Natural killer cell (primary cell): ENCODE measurements around the gene GPM6B. TPM values are rescaled to one million over a fixed set of nuclear protein-coding genes. Genes with fewer than 3 reads are reported as not detected.

Experiments
- ATAC-seq, 3 donors: fragments of 150-1000 bp in 2 of 3; fragments of 200-7000 bp in 1 of 3; cut with Tn5 transposase; 1 replicate in 1 of 3; 2 replicates in 2 of 3; pipeline ENCODE4 v1.10.0; 2021; ENCODE audit warnings: mild to moderate bottlenecking in 2 of 3, moderate library complexity in 2 of 3
- DNase-seq, 2 donors: peaks; one replicate each; pipeline versions ENCODE4 v3.0.0 to v3.0.0-alpha.2; 2013 to 2021; ENCODE audit warnings: mixed read lengths in 1 of 2
- H3K27ac ChIP-seq: one replicate; pipeline ENCODE4 v1.5.1; 2013; ENCODE audit warnings: mild to moderate bottlenecking, low read length
- H3K27me3 ChIP-seq: one replicate; pipeline ENCODE4 v1.6.1; 2013; ENCODE audit warnings: low read length; ENCODE audit not compliant: control insufficient read depth, insufficient read depth
- H3K36me3 ChIP-seq: one replicate; pipeline ENCODE4 v1.6.1; 2013; ENCODE audit warnings: low read length; ENCODE audit not compliant: control insufficient read depth, insufficient read depth
- H3K4me1 ChIP-seq: one replicate; pipeline ENCODE4 v1.6.1; 2013; ENCODE audit warnings: low read length; ENCODE audit not compliant: control insufficient read depth, insufficient read depth
- H3K4me3 ChIP-seq: one replicate; pipeline ENCODE4 v1.5.1; 2013; ENCODE audit warnings: low read length
- H3K9me3 ChIP-seq: one replicate; pipeline ENCODE4 v1.6.1; 2013; ENCODE audit warnings: low read length; ENCODE audit not compliant: control insufficient read depth, insufficient read depth
- H3K27ac Mint-ChIP-seq, 2 donors: one replicate each; pipeline ENCODE4 v1.8.0; 2022; ENCODE audit warnings: mild to moderate bottlenecking in 2 of 2, mixed read lengths in 2 of 2, moderate library complexity in 1 of 2
- H3K27me3 Mint-ChIP-seq, 2 donors: one replicate each; pipeline ENCODE4 v1.8.0; 2022; ENCODE audit warnings: low read depth in 2 of 2, mixed read lengths in 2 of 2
- H3K36me3 Mint-ChIP-seq: one replicate; pipeline ENCODE4 v1.8.0; 2022; ENCODE audit warnings: mixed read lengths
- H3K4me1 Mint-ChIP-seq, 2 donors: one replicate each; pipeline ENCODE4 v1.8.0; 2022; ENCODE audit warnings: mixed read lengths in 2 of 2
- H3K4me3 Mint-ChIP-seq: one replicate; pipeline ENCODE4 v1.8.0; 2022; ENCODE audit warnings: mild to moderate bottlenecking, moderate library complexity, mixed read lengths
- H3K9me3 Mint-ChIP-seq, 2 donors: one replicate each; pipeline ENCODE4 v1.8.0; 2022; ENCODE audit warnings: mixed read lengths in 2 of 2
- WGBS: methylation state at CpG from one replicate; pipeline ENCODE4 v1.1.7; 2013; ENCODE audit warnings: missing lambda C conversion rate; ENCODE audit not compliant: insufficient coverage; 5-methylcytosine and 5-hydroxymethylcytosine counted together
- intact Hi-C: fragments of 100-400 bp; cut with micrococcal nuclease; formaldehyde crosslinking; loops from one replicate; pipeline ENCODE4 v1.14.2; 2022
- total RNA-seq, 4 donors: library from RNA; stranded (reverse); fragments of 120-200 nt in 1 of 4; gene quantifications; one replicate each; pipeline versions ENCODE4 v1.2.3 to v1.2.4, GENCODE V29; 2013 to 2022
- TF ChIP-seq, protein P1 (sequence below): fragments of 200-600 bp; IDR thresholded peaks from one replicate; pipeline ENCODE4 v1.8.0; 2022; ENCODE audit warnings: antibody characterized with exemption

Gene GPM6B
- total RNA-seq, 3 donors from 2014 or later (not counting 1 experiment from before 2014, with no cell fraction given) = not detected

DNA sequence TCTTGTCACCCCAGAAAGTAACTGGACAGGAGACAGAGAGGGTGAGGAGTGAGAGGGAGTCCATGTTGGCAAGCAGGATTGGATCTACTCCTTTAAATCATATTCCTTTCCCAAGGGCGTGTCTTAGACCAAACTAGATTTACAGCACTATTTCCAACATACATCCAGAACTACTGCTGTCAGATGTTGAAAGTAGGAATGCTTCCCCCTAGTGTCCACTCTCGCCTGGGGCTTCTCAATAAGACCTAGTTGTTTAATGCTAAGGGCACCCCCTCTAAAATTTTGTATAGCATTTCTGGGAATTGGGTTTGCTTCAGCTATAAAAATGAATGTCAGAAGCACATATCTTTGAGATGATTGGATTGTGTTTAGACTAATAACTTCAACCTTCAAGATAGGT is 69.1 kb downstream of the GPM6B start:
- no CpG with 5 or more reads among the region's 2 CpGs for WGBS
- no peak overlapping the region for H3K4me3 Mint-ChIP-seq
- no peaks in the 10 kb centered on the region for H3K27me3 Mint-ChIP-seq
- Histone ChIP-seq H3K9me3 (no peaks in the 10 kb centered on the region), H3K27me3 (no peaks in the 10 kb centered on the region), H3K4me1 (peaks cover 6% of the 10 kb centered on the region), H3K4me3 (no peak overlapping the region), H3K27ac (no peak overlapping the region), H3K36me3 (peaks cover 50% of the 10 kb centered on the region)
- peak in 2 of 3 donors; percentile 65 to 70 for ATAC-seq
- peak in 1 of 2 donors; percentile 69 for DNase-seq
- intact Hi-C loops = loop anchor here (1.0 to 10.0 kb wide), 2 partner anchors 90 to 1587 kb away; partner anchors contain the start of gene PIGA
- H3K4me1 Mint-ChIP-seq = peaks cover 14 to 28% of the 10 kb centered on the region in 2 donors
- TF ChIP-seq, protein P1, sequence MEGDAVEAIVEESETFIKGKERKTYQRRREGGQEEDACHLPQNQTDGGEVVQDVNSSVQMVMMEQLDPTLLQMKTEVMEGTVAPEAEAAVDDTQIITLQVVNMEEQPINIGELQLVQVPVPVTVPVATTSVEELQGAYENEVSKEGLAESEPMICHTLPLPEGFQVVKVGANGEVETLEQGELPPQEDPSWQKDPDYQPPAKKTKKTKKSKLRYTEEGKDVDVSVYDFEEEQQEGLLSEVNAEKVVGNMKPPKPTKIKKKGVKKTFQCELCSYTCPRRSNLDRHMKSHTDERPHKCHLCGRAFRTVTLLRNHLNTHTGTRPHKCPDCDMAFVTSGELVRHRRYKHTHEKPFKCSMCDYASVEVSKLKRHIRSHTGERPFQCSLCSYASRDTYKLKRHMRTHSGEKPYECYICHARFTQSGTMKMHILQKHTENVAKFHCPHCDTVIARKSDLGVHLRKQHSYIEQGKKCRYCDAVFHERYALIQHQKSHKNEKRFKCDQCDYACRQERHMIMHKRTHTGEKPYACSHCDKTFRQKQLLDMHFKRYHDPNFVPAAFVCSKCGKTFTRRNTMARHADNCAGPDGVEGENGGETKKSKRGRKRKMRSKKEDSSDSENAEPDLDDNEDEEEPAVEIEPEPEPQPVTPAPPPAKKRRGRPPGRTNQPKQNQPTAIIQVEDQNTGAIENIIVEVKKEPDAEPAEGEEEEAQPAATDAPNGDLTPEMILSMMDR = peak; percentile 23
- H3K9me3 Mint-ChIP-seq = no peaks in the 10 kb centered on the region
- peak overlapping the region; percentile 6 to 75 for H3K27ac Mint-ChIP-seq
- peaks cover 12% of the 10 kb centered on the region for H3K36me3 Mint-ChIP-seq

DNA sequence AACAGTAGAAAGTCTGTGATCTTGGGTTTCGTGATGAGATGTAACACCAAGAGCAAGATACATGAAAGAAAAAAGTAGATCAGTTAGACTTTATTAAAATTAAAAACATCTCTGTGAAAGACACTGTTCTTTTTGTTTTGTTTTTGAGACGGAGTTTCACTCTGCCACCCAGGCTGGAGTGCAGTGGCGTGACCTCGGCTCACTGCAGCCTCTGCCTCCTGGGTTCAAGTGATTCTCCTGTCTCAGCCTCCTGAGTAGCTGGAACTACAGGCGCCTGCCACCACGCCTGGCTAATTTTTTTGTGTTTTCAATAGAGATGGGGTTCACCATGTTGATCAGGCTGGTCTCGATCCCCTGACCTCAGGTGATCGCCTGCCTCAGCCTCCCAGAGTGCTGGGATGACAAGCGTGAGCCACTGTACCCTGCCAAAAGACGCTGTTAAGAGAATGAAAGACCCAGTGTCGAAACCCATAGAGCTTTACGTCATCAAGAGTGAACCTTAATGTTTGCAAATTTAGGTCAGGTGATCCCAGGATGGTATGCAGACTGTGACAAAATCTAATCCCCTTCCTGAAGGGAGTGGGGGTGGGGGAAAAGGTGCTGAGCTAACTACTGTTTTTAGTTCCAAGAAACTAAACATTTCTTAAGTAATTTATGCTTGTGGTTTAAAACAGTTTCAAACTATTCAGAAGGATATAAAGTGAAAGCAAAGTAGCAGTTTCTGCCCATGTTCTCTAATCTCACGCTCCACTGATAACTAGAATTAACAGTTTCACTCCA is 74.3 kb downstream of the GPM6B start:
- no peaks in the 10 kb centered on the region for H3K27me3 ChIP-seq
- peaks cover 12% of the 10 kb centered on the region for H3K36me3 Mint-ChIP-seq
- H3K9me3 Mint-ChIP-seq = no peaks in the 10 kb centered on the region
- peak overlapping the region; percentile 91 for H3K27ac ChIP-seq
- peak overlapping the region; percentile 91 to 94 for H3K27ac Mint-ChIP-seq
- H3K9me3 ChIP-seq = no peaks in the 10 kb centered on the region
- peak overlapping the region; percentile 13 for H3K4me3 ChIP-seq
- H3K4me1 Mint-ChIP-seq = peaks cover 16 to 25% of the 10 kb centered on the region in 2 donors
- TF ChIP-seq, protein P1 = no peak
- intact Hi-C loops = loop anchor here (2.0 to 10.0 kb wide), 2 partner anchors 90 to 1592 kb away; partner anchors contain the start of genes PIGA and TCEANC
- peak overlapping the region; percentile 75 for H3K4me3 Mint-ChIP-seq
- H3K4me1 ChIP-seq = peaks cover 12% of the 10 kb centered on the region
- no peaks in the 10 kb centered on the region for H3K27me3 Mint-ChIP-seq
- ATAC-seq = peak; percentile 90 to 92 (median 92)
- 23% methylated on average over 8 of the region's 13 CpGs for WGBS
- peak; percentile 43 to 76 for DNase-seq
- H3K36me3 ChIP-seq = peaks cover 34% of the 10 kb centered on the region

DNA sequence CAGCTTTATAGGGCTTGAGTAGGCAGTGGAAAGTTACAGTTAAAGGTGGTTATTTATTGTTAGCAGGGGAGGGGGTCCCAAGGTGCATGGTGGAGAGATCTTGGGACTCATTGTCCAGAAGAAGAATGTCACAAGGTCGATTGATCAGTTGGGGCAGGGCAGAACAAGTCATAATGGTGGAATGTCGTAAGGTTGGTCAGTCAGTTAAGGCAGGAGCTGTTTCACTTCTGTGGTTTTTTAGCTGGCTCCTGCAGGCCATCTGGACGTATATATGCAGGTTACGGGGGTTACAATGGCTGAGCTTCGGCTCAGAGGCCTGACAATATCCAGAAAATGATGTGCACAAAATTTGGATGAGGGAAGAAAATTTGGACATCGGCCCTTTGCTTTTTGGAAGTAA is 75.2 kb downstream of the GPM6B start:
- no peak for ATAC-seq
- no peak for DNase-seq
- H3K36me3 Mint-ChIP-seq = peaks cover 7% of the 10 kb centered on the region
- Histone ChIP-seq H3K9me3 (no peaks in the 10 kb centered on the region), H3K4me3 (no peak overlapping the region), H3K4me1 (peaks cover 14% of the 10 kb centered on the region), H3K27ac (peak overlapping the region; percentile 91), H3K36me3 (peaks cover 27% of the 10 kb centered on the region), H3K27me3 (no peaks in the 10 kb centered on the region)
- TF ChIP-seq, protein P1 = no peak
- 55% methylated on average over 5 of the region's 6 CpGs for WGBS
- peak overlapping the region; percentile 91 to 94 for H3K27ac Mint-ChIP-seq
- peak overlapping the region; percentile 75 for H3K4me3 Mint-ChIP-seq
- no peaks in the 10 kb centered on the region for H3K27me3 Mint-ChIP-seq
- intact Hi-C loops = loop anchor here (2.0 to 10.0 kb wide), 2 partner anchors 89 to 1593 kb away; partner anchors contain the start of genes PIGA and TCEANC
- peaks cover 18% of the 10 kb centered on the region in 2 donors for H3K4me1 Mint-ChIP-seq
- no peaks in the 10 kb centered on the region for H3K9me3 Mint-ChIP-seq
